Smooth muscle cell (in vitro differentiated cells): ENCODE data around the gene MKI67. TPM values are rescaled to one million over a fixed set of nuclear protein-coding genes. Genes with fewer than 3 reads are reported as not detected.

ENCODE experiments used
- DNase-seq: peaks from one replicate; lab custom pipeline; 2025; ENCODE audit not compliant: unreplicated experiment; lab: John Stamatoyannopoulos, UW
- H2AFZ ChIP-seq: fragments of 200-600 bp; sonication (generic); 2 replicates; pipeline ENCODE4 v1.6.0; 2016; ENCODE audit warnings: antibody characterized with exemption, low read depth, mild to moderate bottlenecking
- H3F3A ChIP-seq: fragments of 200-600 bp; sonication (generic); 2 replicates; pipeline ENCODE4 v1.6.0; 2017; ENCODE audit warnings: antibody characterized with exemption, low read depth
- H3K27ac ChIP-seq: fragments of 200-600 bp; sonication (generic); 2 replicates; pipeline ENCODE4 v1.5.1; 2016; ENCODE audit warnings: low read depth, mild to moderate bottlenecking
- H3K27me3 ChIP-seq: fragments of 200-600 bp; sonication (generic); 2 replicates; pipeline ENCODE4 v1.6.1; 2016; ENCODE audit warnings: low read depth, mild to moderate bottlenecking
- H3K36me3 ChIP-seq: fragments of 200-600 bp; sonication (generic); 2 replicates; pipeline ENCODE4 v1.5.1; 2016; ENCODE audit warnings: low read depth
- H3K4me1 ChIP-seq: fragments of 200-600 bp; sonication (generic); 2 replicates; pipeline ENCODE4 v1.5.1; 2016; ENCODE audit warnings: low read depth
- H3K4me2 ChIP-seq: fragments of 200-600 bp; sonication (generic); 2 replicates; pipeline ENCODE4 v1.6.0; 2016; ENCODE audit warnings: mild to moderate bottlenecking
- H3K4me3 ChIP-seq: fragments of 200-600 bp; sonication (generic); 2 replicates; pipeline ENCODE4 v1.5.1; 2016; ENCODE audit warnings: mild to moderate bottlenecking
- H3K79me2 ChIP-seq: fragments of 200-600 bp; sonication (generic); 2 replicates; pipeline ENCODE4 v1.6.0; 2016; ENCODE audit warnings: low read depth, mild to moderate bottlenecking
- H3K9ac ChIP-seq: fragments of 200-600 bp; sonication (generic); 2 replicates; pipeline ENCODE4 v1.6.0; 2016; ENCODE audit warnings: low read depth
- H3K9me3 ChIP-seq: fragments of 200-600 bp; sonication (generic); replicated peaks from 2 replicates; pipeline ENCODE4 v1.5.1; 2016; ENCODE audit warnings: low read depth
- H4K20me1 ChIP-seq: fragments of 200-600 bp; sonication (generic); 2 replicates; pipeline ENCODE4 v1.6.0; 2016; ENCODE audit warnings: low read depth
- WGBS: methylation state at CpG from one replicate; pipeline ENCODE4 v1.1.7; 2016; ENCODE audit warnings: low lambda C conversion rate; 5-methylcytosine and 5-hydroxymethylcytosine counted together
- polyA plus RNA-seq: library from polyadenylated mRNA; unstranded; fragments of >200 nt; fragmentation: Nextera tagmentation; extraction: Ambion mirVana; gene quantifications from 2 replicates; pipeline ENCODE4 v1.2.1, GENCODE V29; 2016
- total RNA-seq: library from RNA; depleted of rRNA; stranded (reverse); fragments of >200 nt; gene quantifications from 2 replicates; pipeline ENCODE4 v1.2.3, GENCODE V29; 2014
- TF ChIP-seq, protein P1 (sequence below): fragments of 200-600 bp; sonication (generic); IDR thresholded peaks from 2 replicates; pipeline ENCODE4 v1.5.1; 2017; ENCODE audit warnings: borderline replicate concordance, mild to moderate bottlenecking, antibody characterized with exemption; ENCODE audit not compliant: insufficient read depth, poor library complexity, severe bottlenecking

Gene MKI67
- total and polyA plus RNA-seq, 2 experiments from 2014 or later: 7.9 to 10.8 TPM

DNA sequence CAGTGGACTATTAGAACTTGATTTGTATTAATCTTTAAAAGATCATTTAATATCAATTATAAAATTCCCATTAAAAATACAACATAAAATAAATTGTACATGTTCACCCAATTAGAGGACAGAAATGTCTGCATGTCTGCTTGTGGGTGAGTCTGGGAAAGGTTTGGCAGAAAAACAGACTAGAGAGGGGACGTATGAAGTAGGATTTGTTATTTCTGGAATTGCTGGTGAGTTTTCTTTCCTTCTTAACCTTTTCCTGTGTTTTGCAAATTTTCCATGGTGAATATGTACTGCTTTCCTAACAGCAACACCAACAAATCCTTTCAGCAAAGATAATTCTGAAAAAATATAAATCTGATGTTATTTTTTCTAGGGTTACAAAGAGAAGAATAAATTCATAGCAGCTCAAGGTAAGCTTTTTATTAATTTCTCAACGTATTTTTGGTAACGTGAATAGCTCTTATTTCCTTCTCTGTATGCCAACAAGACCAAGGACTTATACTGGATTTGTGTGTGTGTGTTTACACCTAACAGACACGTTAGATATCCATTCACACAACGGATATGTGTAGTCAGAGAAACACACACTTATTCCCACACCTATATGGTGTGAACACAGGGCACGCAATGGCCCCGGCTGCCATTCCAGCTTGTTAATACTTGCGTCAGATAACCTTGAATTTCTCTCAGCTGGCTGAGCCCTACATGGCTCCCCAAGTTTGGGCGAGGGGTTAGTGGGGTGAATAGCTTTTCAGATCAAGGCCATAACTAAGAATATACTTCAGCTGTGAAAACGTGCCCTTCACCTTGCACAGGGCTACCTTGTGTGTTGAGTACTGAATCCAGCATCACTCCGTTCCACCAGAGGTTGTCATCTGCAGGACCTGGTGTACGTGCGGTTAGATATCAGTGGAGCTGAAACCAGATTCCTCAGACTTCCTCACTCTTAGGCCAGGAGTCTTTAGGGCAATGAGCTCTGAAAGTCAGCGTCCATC lies 64.6 kb downstream of the MKI67 start:
- H3F3A ChIP-seq: peaks cover 10% of the 10 kb centered on the region
- H4K20me1 ChIP-seq: no peaks in the 10 kb centered on the region
- H3K27me3 ChIP-seq: no peaks in the 10 kb centered on the region
- no peaks in the 10 kb centered on the region for H3K79me2 ChIP-seq
- no peak overlapping the region for H3K9ac ChIP-seq
- no peak overlapping the region for H3K4me2 ChIP-seq
- DNase-seq: no peak
- peaks cover 24% of the 10 kb centered on the region for H3K4me1 ChIP-seq
- H2AFZ ChIP-seq: no peak overlapping the region
- TF ChIP-seq, protein P1, sequence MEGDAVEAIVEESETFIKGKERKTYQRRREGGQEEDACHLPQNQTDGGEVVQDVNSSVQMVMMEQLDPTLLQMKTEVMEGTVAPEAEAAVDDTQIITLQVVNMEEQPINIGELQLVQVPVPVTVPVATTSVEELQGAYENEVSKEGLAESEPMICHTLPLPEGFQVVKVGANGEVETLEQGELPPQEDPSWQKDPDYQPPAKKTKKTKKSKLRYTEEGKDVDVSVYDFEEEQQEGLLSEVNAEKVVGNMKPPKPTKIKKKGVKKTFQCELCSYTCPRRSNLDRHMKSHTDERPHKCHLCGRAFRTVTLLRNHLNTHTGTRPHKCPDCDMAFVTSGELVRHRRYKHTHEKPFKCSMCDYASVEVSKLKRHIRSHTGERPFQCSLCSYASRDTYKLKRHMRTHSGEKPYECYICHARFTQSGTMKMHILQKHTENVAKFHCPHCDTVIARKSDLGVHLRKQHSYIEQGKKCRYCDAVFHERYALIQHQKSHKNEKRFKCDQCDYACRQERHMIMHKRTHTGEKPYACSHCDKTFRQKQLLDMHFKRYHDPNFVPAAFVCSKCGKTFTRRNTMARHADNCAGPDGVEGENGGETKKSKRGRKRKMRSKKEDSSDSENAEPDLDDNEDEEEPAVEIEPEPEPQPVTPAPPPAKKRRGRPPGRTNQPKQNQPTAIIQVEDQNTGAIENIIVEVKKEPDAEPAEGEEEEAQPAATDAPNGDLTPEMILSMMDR: no peak
- no peak overlapping the region for H3K4me3 ChIP-seq
- 85% methylated on average over 14 of the region's 14 CpGs for WGBS
- H3K36me3 ChIP-seq: no peaks in the 10 kb centered on the region
- no peaks in the 10 kb centered on the region for H3K9me3 ChIP-seq
- no peak overlapping the region for H3K27ac ChIP-seq

DNA sequence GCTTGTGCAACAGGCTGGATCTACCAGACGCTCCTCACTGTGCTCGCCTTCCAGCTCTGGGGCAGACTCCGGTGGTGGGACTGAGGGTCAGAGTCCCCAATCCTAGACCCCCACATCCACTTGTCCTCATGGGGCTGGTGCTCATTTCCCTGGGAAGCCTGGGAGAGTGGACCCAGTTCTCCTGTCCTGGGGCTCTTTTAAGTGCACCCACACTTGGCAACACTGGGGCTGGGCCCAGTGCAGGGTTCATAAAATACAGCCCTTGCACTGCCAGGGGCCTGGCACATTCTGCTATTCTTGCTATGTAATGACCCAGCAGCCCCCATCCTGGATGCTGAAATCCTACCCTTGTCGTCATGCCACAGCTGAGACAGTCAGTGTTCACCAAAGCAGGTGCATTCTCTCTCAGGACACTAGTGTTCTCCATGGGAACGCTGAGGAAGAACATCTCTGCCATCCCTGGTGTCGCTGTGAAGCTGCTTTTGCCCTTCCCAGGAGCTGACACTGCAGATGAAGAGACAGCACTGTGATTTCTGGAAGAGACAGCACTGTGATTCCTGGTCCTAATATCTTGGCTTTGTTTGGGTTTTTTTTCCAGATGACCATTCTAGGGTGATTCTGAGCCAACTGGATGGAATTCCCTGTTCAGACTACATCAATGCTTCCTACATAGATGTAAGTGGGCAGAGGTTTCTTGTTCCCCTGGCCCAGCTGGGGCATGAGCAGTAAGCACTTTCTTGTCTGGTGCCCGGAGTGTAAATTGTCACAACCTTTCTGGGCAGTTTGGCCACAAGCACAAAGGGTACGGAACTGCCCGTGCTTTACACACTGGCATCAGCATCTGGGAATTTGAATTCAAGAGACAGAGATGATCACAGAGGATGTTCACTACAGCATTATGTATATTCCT lies 65.6 kb downstream of the MKI67 start:
- H2AFZ ChIP-seq: no peak overlapping the region
- H3K4me3 ChIP-seq: no peak overlapping the region
- no peak overlapping the region for H3K27ac ChIP-seq
- peaks cover 10% of the 10 kb centered on the region for H3F3A ChIP-seq
- no peaks in the 10 kb centered on the region for H3K9me3 ChIP-seq
- TF ChIP-seq, protein P1: no peak
- no peaks in the 10 kb centered on the region for H3K79me2 ChIP-seq
- H3K27me3 ChIP-seq: no peaks in the 10 kb centered on the region
- H4K20me1 ChIP-seq: no peaks in the 10 kb centered on the region
- H3K9ac ChIP-seq: no peak overlapping the region
- peaks cover 24% of the 10 kb centered on the region for H3K4me1 ChIP-seq
- no peak overlapping the region for H3K4me2 ChIP-seq
- no peak for DNase-seq
- no peaks in the 10 kb centered on the region for H3K36me3 ChIP-seq
- 96% methylated on average over 9 of the region's 9 CpGs for WGBS

DNA sequence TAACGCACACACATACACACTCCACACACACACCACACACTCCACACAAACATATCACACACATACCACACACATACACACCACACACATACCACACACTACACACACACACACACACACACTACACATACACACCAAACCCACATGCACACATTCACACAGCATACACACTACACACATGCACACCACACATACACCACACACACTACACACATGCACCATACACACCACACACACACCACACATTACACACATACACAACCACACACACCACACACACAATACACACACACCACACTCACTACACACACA lies 66.3 kb downstream of the MKI67 start:
- Histone ChIP-seq H3K9ac (no peak overlapping the region), H3K9me3 (no peaks in the 10 kb centered on the region), H4K20me1 (peaks cover 4% of the 10 kb centered on the region), H3K4me3 (no peak overlapping the region), H3K4me1 (peaks cover 24% of the 10 kb centered on the region), H3K27me3 (no peaks in the 10 kb centered on the region), H3K4me2 (no peak overlapping the region), H3K36me3 (no peaks in the 10 kb centered on the region), H3F3A (peaks cover 10% of the 10 kb centered on the region), H3K79me2 (no peaks in the 10 kb centered on the region), H3K27ac (no peak overlapping the region), H2AFZ (no peak overlapping the region)
- no CpG with 5 or more reads among the region's 1 CpG for WGBS
- TF ChIP-seq, protein P1: no peak
- no peak for DNase-seq
